H1 (cell line): ENCODE data around the gene SLC48A1. TPM values are rescaled to one million over a fixed set of nuclear protein-coding genes. Genes with fewer than 3 reads are reported as not detected.

Source experiments
- CTCF ChIA-PET: fragments of 300-600 bp; sonication (Branson Sonifier 250); formaldehyde crosslinking; loops from one replicate; lab custom pipeline; 2021; ENCODE audit not compliant: partially characterized antibody; lab: Charles Lee
- POLR2A ChIA-PET: fragments of 300-600 bp; sonication (Branson Sonifier 250); formaldehyde crosslinking; loops from one replicate; lab custom pipeline; 2021; ENCODE audit warnings: inconsistent platforms; ENCODE audit not compliant: partially characterized antibody; lab: Charles Lee
- DNase-seq, 2 experiments: peaks; one replicate each; pipeline versions ENCODE4 v3.0.0 to v3.0.0-alpha.2; 2010 to 2022; ENCODE audit warnings: low spot score in 2 of 2, low read depth in 1 of 2, mixed read lengths in 1 of 2
- FAIRE-seq: peaks from 2 replicates; lab custom pipeline; 2011; peaks lifted over from hg19 to GRCh38; lab: Jason Lieb, UNC
- H2AFZ ChIP-seq: 2 replicates; pipeline ENCODE4 v1.8.1; 2012; ENCODE audit warnings: low read length, inconsistent platforms
- H2AK5ac ChIP-seq: 2 replicates; pipeline ENCODE4 v1.6.1; 2013; ENCODE audit warnings: low read depth, low read length
- H2BK120ac ChIP-seq: replicated peaks from 2 replicates; pipeline ENCODE3; 2013; ENCODE audit warnings: low read depth, low read length, inconsistent platforms
- H2BK12ac ChIP-seq: 2 replicates; pipeline ENCODE4 v1.6.1; 2013; ENCODE audit warnings: low read depth, low read length
- H2BK15ac ChIP-seq: 2 replicates; pipeline ENCODE4 v1.6.1; 2013; ENCODE audit warnings: low read length
- H2BK20ac ChIP-seq: 2 replicates; pipeline ENCODE4 v1.6.1; 2013; ENCODE audit warnings: low read length
- H2BK5ac ChIP-seq: 2 replicates; pipeline ENCODE4 v1.6.1; 2013; ENCODE audit warnings: low read depth, low read length
- H3K14ac ChIP-seq: 2 replicates; pipeline ENCODE4 v1.6.1; 2013; ENCODE audit warnings: inconsistent platforms; ENCODE audit not compliant: insufficient read length
- H3K18ac ChIP-seq: 2 replicates; pipeline ENCODE4 v1.6.1; 2013; ENCODE audit warnings: low read length; ENCODE audit errors: extremely low read depth
- H3K23ac ChIP-seq: 2 replicates; pipeline ENCODE4 v1.6.1; 2013; ENCODE audit warnings: inconsistent platforms; ENCODE audit not compliant: insufficient read length
- H3K23me2 ChIP-seq: 2 replicates; pipeline ENCODE4 v1.6.1; 2013; ENCODE audit warnings: low read depth, low read length
- H3K27ac ChIP-seq: 2 replicates; pipeline ENCODE4 v1.6.1; 2011; ENCODE audit warnings: low read depth, low read length, inconsistent platforms
- H3K27me3 ChIP-seq, 4 experiments: replicated peaks in 1 of 4; 1 replicate in 1 of 4; 2 replicates in 3 of 4; pipeline versions ENCODE4 v1.6.1 to v1.8.1; 2011 to 2013; ENCODE audit warnings: low read length in 3 of 4, mild to moderate bottlenecking in 3 of 4, inconsistent platforms in 2 of 4, mixed read lengths in 2 of 4, moderate library complexity in 1 of 4; ENCODE audit not compliant: control insufficient read depth in 3 of 4, insufficient read depth in 3 of 4; ENCODE audit errors: extremely low read depth in 1 of 4
- H3K36me3 ChIP-seq, 4 experiments: 2 replicates each; pipeline versions ENCODE4 v1.6.1 to v1.8.1; 2011 to 2013; ENCODE audit warnings: mild to moderate bottlenecking in 4 of 4, low read length in 3 of 4, moderate library complexity in 2 of 4, control low read depth in 1 of 4, inconsistent platforms in 1 of 4; ENCODE audit not compliant: insufficient read depth in 4 of 4, control insufficient read depth in 2 of 4
- H3K4ac ChIP-seq: replicated peaks from 2 replicates; pipeline ENCODE3; 2013; ENCODE audit warnings: low read length, low read depth, mixed read lengths, inconsistent platforms; ENCODE audit not compliant: insufficient read length
- H3K4me1 ChIP-seq, 4 experiments: replicated peaks in 1 of 4; 1 replicate in 1 of 4; 2 replicates in 3 of 4; pipeline versions ENCODE4 v1.6.1 to v1.8.1; 2011 to 2013; ENCODE audit warnings: low read length in 3 of 4, inconsistent platforms in 2 of 4, mixed read lengths in 1 of 4; ENCODE audit not compliant: insufficient read depth in 4 of 4, control insufficient read depth in 3 of 4
- H3K4me2 ChIP-seq, 2 experiments: 2 replicates each; pipeline versions ENCODE4 v1.6.1 to v1.8.1; 2011 to 2013; ENCODE audit warnings: low read depth in 2 of 2, low read length in 2 of 2, control low read depth in 1 of 2, inconsistent platforms in 1 of 2, mild to moderate bottlenecking in 1 of 2; ENCODE audit not compliant: insufficient read depth in 1 of 2
- H3K4me3 ChIP-seq, 4 experiments: fragments of 200-600, 300-600 bp in 1 of 4; sonication (generic), shearing (Covaris generic), sonication (Bioruptor Twin) in 1 of 4; 2 replicates each; pipeline versions ENCODE4 v1.5.1 to v1.8.1; 2011 to 2016; ENCODE audit warnings: low read length in 4 of 4, low read depth in 3 of 4, control low read depth in 2 of 4, inconsistent platforms in 2 of 4, mild to moderate bottlenecking in 2 of 4, mixed read lengths in 1 of 4, moderate library complexity in 1 of 4; ENCODE audit not compliant: insufficient read depth in 2 of 4; ENCODE audit errors: extremely low read depth in 1 of 4
- H3K56ac ChIP-seq: replicated peaks from 2 replicates; pipeline ENCODE3; 2013; ENCODE audit warnings: low read depth, mild to moderate bottlenecking, mixed read lengths, low read length, inconsistent platforms; ENCODE audit not compliant: insufficient read length
- H3K79me1 ChIP-seq: 2 replicates; pipeline ENCODE4 v1.6.1; 2013; ENCODE audit warnings: low read depth, low read length, control low read depth
- H3K79me2 ChIP-seq, 2 experiments: 2 replicates each; pipeline versions ENCODE4 v1.6.1 to v1.8.1; 2012 to 2013; ENCODE audit warnings: low read length in 2 of 2, mild to moderate bottlenecking in 2 of 2, inconsistent platforms in 1 of 2; ENCODE audit not compliant: insufficient read depth in 2 of 2, control insufficient read depth in 1 of 2
- H3K9ac ChIP-seq, 4 experiments: replicated peaks in 1 of 4; 1 replicate in 1 of 4; 2 replicates in 3 of 4; pipeline versions ENCODE4 v1.6.1 to v1.8.1; 2011 to 2013; ENCODE audit warnings: low read depth in 3 of 4, low read length in 3 of 4, control low read depth in 2 of 4, mild to moderate bottlenecking in 2 of 4, moderate library complexity in 2 of 4, inconsistent platforms in 1 of 4; ENCODE audit errors: extremely low read depth in 1 of 4
- H3K9me3 ChIP-seq, 2 experiments: 2 replicates each; pipeline versions ENCODE4 v1.6.1 to v1.8.1; 2012 to 2013; ENCODE audit warnings: mild to moderate bottlenecking in 2 of 2, moderate library complexity in 2 of 2, control low read depth in 1 of 2, inconsistent platforms in 1 of 2, low read depth in 1 of 2, low read length in 1 of 2, mixed read lengths in 1 of 2; ENCODE audit not compliant: insufficient read depth in 2 of 2
- H4K20me1 ChIP-seq, 2 experiments: replicated peaks in 1 of 2; 2 replicates each; pipeline versions ENCODE3 to v1.8.1; 2011 to 2013; ENCODE audit warnings: inconsistent platforms in 2 of 2, low read length in 2 of 2, mild to moderate bottlenecking in 1 of 2; ENCODE audit not compliant: insufficient read depth in 2 of 2, control insufficient read depth in 1 of 2
- H4K5ac ChIP-seq: 2 replicates; pipeline ENCODE4 v1.6.1; 2013; ENCODE audit warnings: low read length, low read depth, mixed read lengths, inconsistent platforms; ENCODE audit not compliant: insufficient read length
- H4K8ac ChIP-seq: 2 replicates; pipeline ENCODE4 v1.8.0; 2013; ENCODE audit warnings: mild to moderate bottlenecking, moderate library complexity, low read length, inconsistent platforms; ENCODE audit not compliant: insufficient read depth; ENCODE audit errors: extremely low read depth
- H4K91ac ChIP-seq: replicated peaks from 2 replicates; pipeline ENCODE3; 2013; ENCODE audit warnings: low read length, mixed read lengths, inconsistent platforms; ENCODE audit not compliant: insufficient read length
- ASH2L ChIP-seq: fragments of 200-600, 300-600 bp; sonication (generic); IDR thresholded peaks from one replicate; pipeline ENCODE4 v1.7.1; 2017; ENCODE audit warnings: low read length
- CBX8 ChIP-seq: fragments of 300-800, 300-1000 bp; sonication (generic); IDR thresholded peaks from 2 replicates; pipeline ENCODE4 v1.7.1; 2016; ENCODE audit warnings: low read depth, low read length, borderline replicate concordance
- CHD1 ChIP-seq: IDR thresholded peaks from 2 replicates; pipeline ENCODE4 v1.6.1; 2012; ENCODE audit warnings: low read depth, low read length, improper control_type of control experiment
- EZH2 ChIP-seq: fragments of 200-600 bp; sonication (generic); IDR thresholded peaks from 2 replicates; pipeline ENCODE4 v1.7.1; 2012; ENCODE audit warnings: low read depth, mild to moderate bottlenecking, moderate library complexity, low read length, inconsistent platforms; ENCODE audit not compliant: severe bottlenecking
- FOSL1 ChIP-seq: IDR thresholded peaks from 2 replicates; pipeline ENCODE4 v1.6.1; 2011; ENCODE audit warnings: mild to moderate bottlenecking, low read depth, low read length, moderate library complexity; ENCODE audit not compliant: insufficient read depth
- GTF2F1 ChIP-seq: IDR thresholded peaks from 2 replicates; pipeline ENCODE4 v1.6.1; 2012; ENCODE audit warnings: low read depth, low read length, improper control_type of control experiment, borderline replicate concordance
- JUN ChIP-seq: IDR thresholded peaks from 2 replicates; pipeline ENCODE4 v1.6.1; 2011; ENCODE audit warnings: low read depth, mild to moderate bottlenecking, improper control_type of control experiment, low read length
- KDM4A ChIP-seq: IDR thresholded peaks from one replicate; pipeline ENCODE4 v1.7.1; 2012; ENCODE audit warnings: low read depth, mild to moderate bottlenecking, moderate library complexity, low read length, inconsistent platforms; ENCODE audit not compliant: severe bottlenecking
- NRF1 ChIP-seq: IDR thresholded peaks from 2 replicates; pipeline ENCODE4 v1.6.1; 2011; ENCODE audit warnings: mild to moderate bottlenecking, low read depth, low read length, improper control_type of control experiment
- PHF8 ChIP-seq: fragments of 200-600 bp; sonication (generic); conservative IDR thresholded peaks from 2 replicates; pipeline ENCODE4 v1.7.1; 2012; ENCODE audit warnings: low read depth, mild to moderate bottlenecking, inconsistent platforms, low read length, moderate library complexity
- POLR2A ChIP-seq, 2 experiments: IDR thresholded peaks; 1 replicate in 1 of 2; 2 replicates in 1 of 2; pipeline ENCODE4 v1.6.1; 2011; ENCODE audit warnings: low read depth in 2 of 2, low read length in 2 of 2, mild to moderate bottlenecking in 2 of 2; ENCODE audit errors: control extremely low read depth in 1 of 2
- RNF2 ChIP-seq: fragments of 200-900, 300-1000 bp; sonication (generic); IDR thresholded peaks from 2 replicates; pipeline ENCODE4 v1.7.1; 2016; ENCODE audit warnings: borderline replicate concordance, low read depth, mild to moderate bottlenecking, antibody characterized with exemption, low read length; ENCODE audit not compliant: poor library complexity, severe bottlenecking; ENCODE audit errors: missing control alignments
- RXRA ChIP-seq: IDR thresholded peaks from 2 replicates; pipeline ENCODE4 v1.6.1; 2011; ENCODE audit warnings: low read depth, mild to moderate bottlenecking, low read length, moderate library complexity; ENCODE audit not compliant: insufficient read depth
- SIX5 ChIP-seq: IDR thresholded peaks from 2 replicates; pipeline ENCODE4 v1.6.1; 2011; ENCODE audit warnings: mild to moderate bottlenecking, low read depth, low read length
- TCF12 ChIP-seq: IDR thresholded peaks from 2 replicates; pipeline ENCODE4 v1.6.1; 2011; ENCODE audit warnings: low read depth, mild to moderate bottlenecking, low read length
- WGBS, 2 experiments: shearing (Covaris generic) in 1 of 2; methylation state at CpG; one replicate each; pipeline versions ENCODE4 v1.1.6 to v1.1.7; 2013 to 2015; ENCODE audit warnings: low lambda C conversion rate in 2 of 2, mixed read lengths in 2 of 2, inconsistent platforms in 1 of 2, low coverage in 1 of 2, missing lambda C conversion rate in 1 of 2; ENCODE audit not compliant: insufficient replicate concordance in 2 of 2, insufficient coverage in 1 of 2, insufficient read length in 1 of 2; ENCODE audit errors: extremely low coverage in 1 of 2, missing lambda C conversion rate in 1 of 2; 5-methylcytosine and 5-hydroxymethylcytosine counted together
- polyA plus RNA-seq, 7 experiments: library from polyadenylated mRNA; depleted of rRNA in 3 of 7; stranded (reverse) in 5 of 7; unstranded in 2 of 7; fragments of >200 nt in 5 of 7; fragments of 200-250 nt in 2 of 7; gene quantifications; 1 replicate in 5 of 7; 2 replicates in 1 of 7; 4 replicates in 1 of 7; pipeline versions ENCODE4 v1.2.1 to v1.2.3, GENCODE V29; 2011 to 2013; ENCODE audit warnings: missing spikeins in 2 of 7, mixed read lengths in 2 of 7
- total RNA-seq: library from RNA; stranded (reverse); fragmentation: NEBNext Ultra II Directional; extraction: Animal tissue kit (Norgen Biotek cat#: 25700); gene quantifications from 2 replicates; pipeline ENCODE4 v1.2.1, GENCODE V29; 2021

The SLC48A1 gene
- total and polyA plus RNA-seq, 2 of the 8 experiments (the other 6 are each of a cell fraction or from before 2014, with no cell fraction given), result 9.5 to 14.1 TPM

GRCh38 chr12:47747126-47747525 is 25.9 kb upstream of the SLC48A1 start:
- Histone ChIP-seq H2BK120ac (no peak overlapping the region), H4K5ac (no peak overlapping the region), H3K36me3 (no peaks in the 10 kb centered on the region), H4K8ac (no peak overlapping the region), H3K79me2 (no peaks in the 10 kb centered on the region), H2BK12ac (no peak overlapping the region), H3K9ac (no peak overlapping the region), H3K9me3 (no peaks in the 10 kb centered on the region), H3K56ac (no peak overlapping the region), H3K27ac (no peak overlapping the region), H3K14ac (no peak overlapping the region), H3K4me3 (no peak overlapping the region), H3K23ac (no peak overlapping the region), H2BK5ac (no peak overlapping the region), H2BK15ac (no peak overlapping the region), H4K20me1 (no peaks in the 10 kb centered on the region), H3K4me1 (peaks cover 0 to 7% (median 2%) of the 10 kb centered on the region in 4 experiments; a peak in 3 of 7 replicates), H3K23me2 (no peaks in the 10 kb centered on the region; the same call in 1 of the 2 replicates), H3K4me2 (no peak overlapping the region), H3K79me1 (no peaks in the 10 kb centered on the region), H3K18ac (no peak overlapping the region), H2AFZ (no peak overlapping the region), H3K4ac (no peak overlapping the region), H2AK5ac (no peak overlapping the region), H3K27me3 (no peaks in the 10 kb centered on the region), H4K91ac (no peak overlapping the region), H2BK20ac (no peak overlapping the region)
- FAIRE-seq (no peak), DNase-seq (no peak)
- WGBS, 2 experiments, result 90% methylated on average over 4 of the region's 4 CpGs; no CpG with 5 or more reads in 1 of the 2 experiments
- TF ChIP-seq KDM4A, result no peak
- no peak for TF ChIP-seq RNF2
- no peak for TF ChIP-seq CBX8
- TF ChIP-seq ASH2L, result no peak
- TF ChIP-seq GTF2F1, result no peak
- no peak for TF ChIP-seq FOSL1
- no peak for TF ChIP-seq EZH2
- TF ChIP-seq PHF8, result no peak
- no peak for TF ChIP-seq TCF12
- TF ChIP-seq CHD1, result no peak
- TF ChIP-seq JUN, result no peak
- no peak for TF ChIP-seq NRF1
- no peak for TF ChIP-seq RXRA
- no peak for TF ChIP-seq POLR2A (IDR thresholded peaks at IDR 0.05; ENCODE audit: control extremely low read depth in 1 of 2, low read depth in 2 of 2, low read length in 2 of 2)
- no peak for TF ChIP-seq SIX5
- POLR2A ChIA-PET, result interaction anchor here (1.5 to 7.4 kb wide), 4 partner anchors 10 to 34 kb away, joined by 3 to 62 read pairs (median 7); partner anchors contain the start of gene RAPGEF3
- CTCF ChIA-PET, result interaction anchor here (1.0 to 64.6 kb wide), 8 partner anchors 4 to 91 kb away, joined by 3 to 2442 read pairs (median 8); partner anchors contain the start of genes ENDOU, RAPGEF3 and SLC48A1
